OCI-LY1 (cell line): ENCODE data around the gene ZDHHC4.

Experiments
- CTCF ChIP-seq: fragments of 200-600 bp; sonication (generic), shearing (Covaris generic); IDR thresholded peaks from 2 replicates; pipeline ENCODE4 v1.5.1; 2017; ENCODE audit warnings: mild to moderate bottlenecking, antibody characterized with exemption, low read length, moderate library complexity, mixed read lengths
- EZH2 ChIP-seq: fragments of 200-600 bp; sonication (generic), shearing (Covaris generic); IDR thresholded peaks from 2 replicates; pipeline ENCODE4 v1.8.0; 2017; ENCODE audit warnings: borderline replicate concordance, mixed run types, mild to moderate bottlenecking, antibody characterized with exemption, low read length, moderate library complexity, mixed read lengths

GRCh38 chr7:6612819-6613218 is 35.6 kb downstream of the ZDHHC4 start:
- TF ChIP-seq CTCF: no peak
- TF ChIP-seq EZH2: no peak
